ENCODE measurements around the gene OR51T1.
"Not testable (repeated sequence)": the region's sequence is repeated elsewhere in the genome, so short reads cannot be mapped to it uniquely, and the experiment has no call there.

The OR51T1 gene

GRCh38 chr11:4881860-4882500, at the start of gene OR51T1:
TSS of gene OR51T1 (plus strand) at chr11:4881900. CDS start at chr11:4881900, 0 bp downstream.
- DNase-seq (ENCODE audit: low read depth, low spot score): peak; percentile 69

- DNase-seq (ENCODE audit: low read depth, low spot score): no peak
Measured at GRCh38 chr11:4839851-4840549, 41.7 kb upstream of the OR51T1 start.

- no peak for DNase-seq (ENCODE audit: low read depth, low spot score)
Measured at GRCh38 chr11:4848908-4849532, 32.7 kb upstream of the OR51T1 start, which contains the start of gene OR51S1. TSS of gene OR51S1 (minus strand) at chr11:4849208. CDS start at chr11:4849208, 0 bp downstream.

GRCh38 chr11:4851033-4851432, 30.7 kb upstream of the OR51T1 start:
- DNase-seq (ENCODE audit: low read depth, low spot score): no peak

GRCh38 chr11:4854286-4854685, 27.4 kb upstream of the OR51T1 start:
- not testable (repeated sequence) for DNase-seq (ENCODE audit: low read depth, low spot score)

- DNase-seq (ENCODE audit: low read depth, low spot score): no peak
Measured at GRCh38 chr11:4862447-4863236, 19.1 kb upstream of the OR51T1 start.

GRCh38 chr11:4863876-4864275, 17.8 kb upstream of the OR51T1 start:
- DNase-seq (ENCODE audit: low read depth, low spot score): no peak

GRCh38 chr11:4865855-4866254, 15.8 kb upstream of the OR51T1 start:
- no peak for DNase-seq (ENCODE audit: low read depth, low spot score)

- no peak for DNase-seq (ENCODE audit: low read depth, low spot score)
Measured at GRCh38 chr11:4881188-4881587, 512 bp upstream of the OR51T1 start.

- no peak for DNase-seq (ENCODE audit: low read depth, low spot score)
Measured at GRCh38 chr11:4882543-4882942, 843 bp downstream of the OR51T1 start.

GRCh38 chr11:4884361-4884760, 2.7 kb downstream of the OR51T1 start:
- no peak for DNase-seq (ENCODE audit: low read depth, low spot score)

GRCh38 chr11:4886186-4886585, 4.5 kb downstream of the OR51T1 start:
- DNase-seq (ENCODE audit: low read depth, low spot score): no peak

- DNase-seq (ENCODE audit: low read depth, low spot score): no peak
Measured at GRCh38 chr11:4887591-4887990, 5.9 kb downstream of the OR51T1 start.

- no peak for DNase-seq (ENCODE audit: low read depth, low spot score)
Measured at GRCh38 chr11:4890279-4890678, 8.6 kb downstream of the OR51T1 start.

GRCh38 chr11:4891996-4892640, 10.4 kb downstream of the OR51T1 start:
- DNase-seq (ENCODE audit: low read depth, low spot score): peak; percentile 53

- DNase-seq (ENCODE audit: low read depth, low spot score): no peak
Measured at GRCh38 chr11:4903484-4903883, 21.8 kb downstream of the OR51T1 start, which contains the start of gene OR51A7. TSS of gene OR51A7 (plus strand) at chr11:4903783. CDS start at chr11:4907370, 3,587 bp downstream.

GRCh38 chr11:4916581-4916980, 34.9 kb downstream of the OR51T1 start:
- DNase-seq (ENCODE audit: low read depth, low spot score): no peak

GRCh38 chr11:4919250-4919649, 37.5 kb downstream of the OR51T1 start, which contains the start of gene OR51G2:
TSS of gene OR51G2 (minus strand) at chr11:4919350. CDS start at chr11:4915663, 3,687 bp downstream.
- no peak for DNase-seq (ENCODE audit: low read depth, low spot score)

- no peak for DNase-seq (ENCODE audit: low read depth, low spot score)
Measured at GRCh38 chr11:4921796-4922195, 40.1 kb downstream of the OR51T1 start.

GRCh38 chr11:4922304-4922703, 40.6 kb downstream of the OR51T1 start:
- DNase-seq (ENCODE audit: low read depth, low spot score): no peak

GRCh38 chr11:4924239-4924638, 42.5 kb downstream of the OR51T1 start, which contains the start of gene OR51G1:
TSS of gene OR51G1 (minus strand) at chr11:4924339. CDS start at chr11:4924339, 0 bp downstream.
- no peak for DNase-seq (ENCODE audit: low read depth, low spot score)
